ENCODE data around the gene S100A2. TPM values are rescaled to one million over a fixed set of nuclear protein-coding genes. Genes with fewer than 3 reads are reported as not detected.

S100A2 gene
- total RNA-seq, 4 donors from 2014 or later: 2.3 to 12.6 (median 4.2) TPM; not detected in 1

DNA sequence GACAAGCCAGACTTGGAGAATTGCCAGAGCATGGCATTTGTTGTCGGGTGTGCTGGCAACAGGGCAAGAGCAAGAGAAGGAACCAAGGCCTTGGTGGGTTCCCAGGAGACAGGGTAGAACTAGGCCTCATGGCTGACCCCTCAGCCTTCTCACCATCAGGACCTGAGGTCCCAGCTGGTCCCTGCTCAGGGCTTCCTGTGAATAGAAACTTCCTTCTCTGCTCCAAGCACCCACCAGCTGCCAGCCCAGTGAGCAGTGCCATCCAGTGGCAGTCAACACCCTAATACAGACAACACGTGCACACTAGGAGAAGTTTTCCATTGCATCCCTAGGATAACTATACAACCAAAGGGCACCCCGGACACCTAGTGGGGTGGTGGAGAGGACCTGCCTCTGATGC lies 52.6 kb downstream of the S100A2 start:
- Histone ChIP-seq H3K27me3 (no peaks in the 10 kb centered on the region), H3K4me3 (no peak overlapping the region), H3K27ac (no peak overlapping the region), H3K9me3 (no peaks in the 10 kb centered on the region), H3K4me1 (peaks cover 0 to 19% (median 4%) of the 10 kb centered on the region in 4 donors), H3K36me3 (no peaks in the 10 kb centered on the region)
- DNase-seq (ENCODE audit: low spot score in 2 of 2): no peak
- WGBS, 2 donors: 55 to 64% methylated on average over 3 of the region's 3 CpGs
- no peak for TF ChIP-seq POLR2A (IDR thresholded peaks at IDR 0.05)
- TF ChIP-seq, protein P1, sequence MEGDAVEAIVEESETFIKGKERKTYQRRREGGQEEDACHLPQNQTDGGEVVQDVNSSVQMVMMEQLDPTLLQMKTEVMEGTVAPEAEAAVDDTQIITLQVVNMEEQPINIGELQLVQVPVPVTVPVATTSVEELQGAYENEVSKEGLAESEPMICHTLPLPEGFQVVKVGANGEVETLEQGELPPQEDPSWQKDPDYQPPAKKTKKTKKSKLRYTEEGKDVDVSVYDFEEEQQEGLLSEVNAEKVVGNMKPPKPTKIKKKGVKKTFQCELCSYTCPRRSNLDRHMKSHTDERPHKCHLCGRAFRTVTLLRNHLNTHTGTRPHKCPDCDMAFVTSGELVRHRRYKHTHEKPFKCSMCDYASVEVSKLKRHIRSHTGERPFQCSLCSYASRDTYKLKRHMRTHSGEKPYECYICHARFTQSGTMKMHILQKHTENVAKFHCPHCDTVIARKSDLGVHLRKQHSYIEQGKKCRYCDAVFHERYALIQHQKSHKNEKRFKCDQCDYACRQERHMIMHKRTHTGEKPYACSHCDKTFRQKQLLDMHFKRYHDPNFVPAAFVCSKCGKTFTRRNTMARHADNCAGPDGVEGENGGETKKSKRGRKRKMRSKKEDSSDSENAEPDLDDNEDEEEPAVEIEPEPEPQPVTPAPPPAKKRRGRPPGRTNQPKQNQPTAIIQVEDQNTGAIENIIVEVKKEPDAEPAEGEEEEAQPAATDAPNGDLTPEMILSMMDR (IDR thresholded peaks at IDR 0.05): peak in 1 of 5 experiments; percentile 10

Other genes starting within 250 kb of the S100A2 start
- gene PGLYRP4, start 217.0 kb downstream of the S100A2 start, total RNA-seq: not detected
- gene S100A9, start 208.0 kb downstream of the S100A2 start, total RNA-seq: 100 to 1,000 TPM in 2 of 4 donors, 10 to 100 TPM in 2; 58.8 to 793 (median 88.3) TPM
- gene S100A12, start 190.2 kb downstream of the S100A2 start, total RNA-seq: not detected
- gene S100A8, start 174.8 kb downstream of the S100A2 start, total RNA-seq: 100 to 1,000 TPM in 1 of 4 donors, 10 to 100 TPM in 1, 1 to 10 TPM in 2; 2.4 to 118 (median 10.6) TPM
- gene S100A7A, start 149.3 kb downstream of the S100A2 start, total RNA-seq: not detected
- gene S100A7, start 105.2 kb downstream of the S100A2 start, total RNA-seq: 10 to 100 TPM in 1 of 4 donors, not detected in 3; 22.9 TPM
- gene S100A6, start 29.9 kb downstream of the S100A2 start, total RNA-seq: 1,000 to 10,000 TPM in 2 of 4 donors, 100 to 1,000 TPM in 2; 651 to 1,173 (median 946) TPM
- gene S100A5, start 24.9 kb downstream of the S100A2 start, total RNA-seq: not detected
- 100 to 1,000 TPM; 398 to 439 (median 420) TPM for gene S100A4, start 20.0 kb downstream of the S100A2 start, total RNA-seq
- gene S100A3, start 16.6 kb downstream of the S100A2 start, total RNA-seq: 1 to 10 TPM in 2 of 4 donors, not detected in 2; 1.1 to 2.7 TPM
- 100 to 1,000 TPM in 2 of 4 donors, 10 to 100 TPM in 2; 45.5 to 120 (median 77.1) TPM for gene S100A16, start 47.3 kb upstream of the S100A2 start, total RNA-seq
- gene S100A14, start 50.5 kb upstream of the S100A2 start, total RNA-seq: 10 to 100 TPM in 1 of 4 donors, not detected in 3; 15.3 TPM
- gene S100A13, start 61.7 kb upstream of the S100A2 start, total RNA-seq: 100 to 1,000 TPM in 3 of 4 donors, 10 to 100 TPM in 1; 74.4 to 151 (median 121) TPM
- gene S100A1, start 62.6 kb upstream of the S100A2 start, total RNA-seq: 100 to 1,000 TPM in 1 of 4 donors, 10 to 100 TPM in 3; 41.4 to 102 (median 69.2) TPM
- gene CHTOP, start 68.2 kb upstream of the S100A2 start, total RNA-seq: 10 to 100 TPM; 49.0 to 66.6 (median 56.5) TPM
- 10 to 100 TPM; 34.1 to 59.9 (median 43.7) TPM for gene SNAPIN, start 92.9 kb upstream of the S100A2 start, total RNA-seq
- 100 to 1,000 TPM in 1 of 4 donors, 10 to 100 TPM in 3; 62.8 to 102 (median 76.7) TPM for gene ILF2, start 105.1 kb upstream of the S100A2 start, total RNA-seq
- gene NPR1, start 112.8 kb upstream of the S100A2 start, total RNA-seq: 10 to 100 TPM; 36.9 to 87.5 (median 58.4) TPM
- 10 to 100 TPM; 66.6 to 79.5 (median 71.3) TPM for gene INTS3, start 162.2 kb upstream of the S100A2 start, total RNA-seq
- 10 to 100 TPM; 38.5 to 89.4 (median 59.2) TPM for gene SLC27A3, start 209.6 kb upstream of the S100A2 start, total RNA-seq

All from tibial nerve (tissue), 4 donors.